Stimulated activated effector memory CD8-positive, alpha-beta T cell treated with anti-CD3 and anti-CD28 coated beads, Interleukin-12 subunit alpha, Interleukin-12 subunit beta, amount 100 ng/mL, for 72 hours (primary cell): ENCODE measurements around the gene IGSF22.

ENCODE experiments used
- ATAC-seq: fragments of 150-1000 bp; cut with Tn5 transposase; 2 replicates; pipeline ENCODE4 v1.10.0; 2021
- DNase-seq, 2 donors: peaks; one replicate each; pipeline ENCODE4 v3.0.0; 2021 to 2022; ENCODE audit warnings: low spot score in 2 of 2
- H3K27ac Mint-ChIP-seq: one replicate; pipeline ENCODE4 v1.8.0; 2022; ENCODE audit warnings: mild to moderate bottlenecking, mixed read lengths
- H3K36me3 Mint-ChIP-seq: one replicate; pipeline ENCODE4 v1.8.0; 2022; ENCODE audit warnings: mild to moderate bottlenecking, mixed read lengths
- H3K4me1 Mint-ChIP-seq: one replicate; pipeline ENCODE4 v1.8.0; 2022; ENCODE audit warnings: mixed read lengths
- H3K4me3 Mint-ChIP-seq: one replicate; pipeline ENCODE4 v1.8.0; 2022; ENCODE audit warnings: mild to moderate bottlenecking, mixed read lengths
- H3K9me3 Mint-ChIP-seq: one replicate; pipeline ENCODE4 v1.8.0; 2022; ENCODE audit warnings: mixed read lengths

The IGSF22 gene

DNA sequence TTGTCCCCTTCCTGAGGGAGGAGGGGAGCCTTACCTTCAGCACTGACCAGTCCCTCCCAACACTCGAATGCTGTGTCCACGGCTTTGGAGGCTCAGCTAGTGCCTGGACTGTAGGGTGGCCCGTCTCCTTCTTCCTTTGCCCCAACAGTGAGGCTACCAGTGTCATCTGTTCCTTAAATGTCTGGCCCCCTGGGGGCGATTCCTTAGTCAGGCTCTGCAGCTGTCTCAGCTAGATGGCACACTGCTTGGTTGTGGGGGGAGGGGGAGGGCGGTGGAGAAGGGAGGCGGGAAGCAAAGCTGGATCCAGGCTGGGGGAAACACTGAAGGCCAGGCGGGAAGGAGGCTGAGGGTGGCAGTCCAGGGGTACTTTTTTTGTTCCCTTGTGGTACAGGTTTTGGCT, at the start of gene IGSF22:
Gene IGSF22, minus strand, starts transcription at position 149 of the 400 bp plus-strand sequence. CDS start 1,952 bp downstream, outside the sequence.
- no peak for DNase-seq
- H3K4me3 Mint-ChIP-seq: no peak within 1 kb of the TSS
- H3K4me1 Mint-ChIP-seq: peaks cover 18% of the 10 kb centered on the region
- H3K27ac Mint-ChIP-seq: peak within 1 kb of the TSS; percentile 40
- ATAC-seq: no peak
- H3K36me3 Mint-ChIP-seq: no peaks in the 10 kb centered on the region
- H3K9me3 Mint-ChIP-seq: no peaks in the 10 kb centered on the region

DNA sequence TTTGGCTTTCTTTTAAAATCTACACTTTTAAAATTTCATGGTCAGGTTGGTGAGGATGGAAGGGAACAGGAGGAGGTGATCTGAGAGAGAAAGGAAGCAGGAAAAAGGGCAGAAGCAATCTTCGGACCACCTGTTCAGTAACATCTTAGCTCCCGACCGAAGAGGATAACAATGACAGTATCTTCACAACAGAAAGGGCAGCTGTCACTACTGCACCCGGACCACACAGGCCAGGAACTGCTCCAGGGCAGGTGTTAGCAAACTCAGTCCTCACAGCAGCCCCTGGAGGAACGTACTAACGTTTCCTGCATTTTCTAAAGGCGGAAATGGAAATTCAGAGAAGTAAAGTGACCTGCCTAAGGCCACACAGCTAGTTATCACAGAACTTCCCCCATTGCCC, 48.8 kb upstream of the IGSF22 start:
- Mint-ChIP-seq H3K27ac (no peak overlapping the region), H3K9me3 (peaks cover 3% of the 10 kb centered on the region), H3K4me3 (no peak overlapping the region), H3K4me1 (peaks cover 46% of the 10 kb centered on the region), H3K36me3 (no peaks in the 10 kb centered on the region)
- no peak for ATAC-seq
- no peak for DNase-seq

GRCh38 chr11:18773681-18774080, 47.7 kb upstream of the IGSF22 start:
- Mint-ChIP-seq H3K27ac (no peak overlapping the region), H3K9me3 (peaks cover under 1% of the 10 kb centered on the region), H3K4me1 (peaks cover 48% of the 10 kb centered on the region), H3K36me3 (no peaks in the 10 kb centered on the region), H3K4me3 (no peak overlapping the region)
- ATAC-seq: no peak
- no peak for DNase-seq

GRCh38 chr11:18773104-18773503, 47.1 kb upstream of the IGSF22 start:
- ATAC-seq (no peak), DNase-seq (no peak)
- Mint-ChIP-seq H3K27ac (peak overlapping the region; percentile 65), H3K4me1 (peaks cover 48% of the 10 kb centered on the region), H3K36me3 (no peaks in the 10 kb centered on the region), H3K4me3 (no peak overlapping the region), H3K9me3 (no peaks in the 10 kb centered on the region)

DNA sequence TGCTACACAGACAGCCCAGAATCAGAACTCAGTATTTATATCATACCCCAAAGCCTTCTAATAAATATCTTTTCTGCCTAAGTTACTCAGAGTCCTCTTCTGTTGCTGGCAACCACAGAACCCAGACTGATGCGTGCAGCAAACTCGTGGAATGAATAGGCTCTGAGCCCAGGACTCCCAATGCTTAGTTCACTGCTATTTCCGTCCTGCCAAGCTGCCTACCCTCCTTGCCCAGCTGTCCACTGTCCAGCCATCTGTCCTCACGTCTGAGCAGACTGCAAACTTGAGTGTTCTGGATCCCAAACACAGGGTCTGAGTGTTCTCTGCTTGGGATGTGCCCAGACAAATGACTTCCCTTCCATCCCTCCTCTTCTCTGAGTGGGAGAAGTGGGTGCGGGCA, 46.2 kb upstream of the IGSF22 start:
- peak overlapping the region; percentile 65 for H3K27ac Mint-ChIP-seq
- no peak for DNase-seq
- no peak overlapping the region for H3K4me3 Mint-ChIP-seq
- no peaks in the 10 kb centered on the region for H3K36me3 Mint-ChIP-seq
- no peaks in the 10 kb centered on the region for H3K9me3 Mint-ChIP-seq
- peak; percentile 24 for ATAC-seq
- H3K4me1 Mint-ChIP-seq: peaks cover 51% of the 10 kb centered on the region

DNA sequence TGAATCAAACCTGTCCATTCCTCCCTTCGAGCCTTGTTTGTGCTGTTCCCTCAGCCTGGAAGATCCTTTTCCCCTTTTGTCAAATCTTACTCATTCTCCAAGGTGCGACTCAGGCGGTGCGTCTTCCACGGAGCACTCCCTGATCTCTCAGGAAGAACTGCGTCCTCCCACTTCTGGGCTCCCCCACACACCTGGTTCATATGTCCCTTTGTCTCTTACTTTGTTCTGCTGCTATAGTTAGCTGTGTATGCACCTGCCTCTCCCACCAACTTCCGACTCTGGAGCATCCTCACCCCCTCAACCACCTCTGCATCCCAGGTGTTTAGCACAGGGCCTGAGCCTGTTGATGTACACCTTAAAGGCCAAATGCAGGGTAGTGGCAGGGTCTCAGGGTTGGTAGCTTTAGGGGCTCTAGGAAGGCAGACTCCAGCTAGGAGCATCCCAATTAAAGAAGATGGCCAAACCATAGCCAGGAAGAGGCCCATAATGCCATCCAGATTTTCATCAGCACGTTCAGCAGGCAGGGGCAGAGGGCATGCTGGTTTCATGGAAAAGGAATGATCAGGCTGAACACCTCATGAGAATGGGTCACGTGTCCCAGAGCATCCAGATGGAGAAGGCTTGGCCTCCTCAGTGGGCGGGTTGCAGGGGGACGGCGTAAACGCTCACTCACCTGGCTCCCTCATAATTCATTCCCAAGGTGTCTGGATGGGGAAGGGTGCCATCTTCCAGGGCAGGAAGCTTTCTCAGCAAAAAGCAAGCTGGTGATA, 45.5 kb upstream of the IGSF22 start:
- no peaks in the 10 kb centered on the region for H3K36me3 Mint-ChIP-seq
- no peak for ATAC-seq
- H3K4me1 Mint-ChIP-seq: peaks cover 51% of the 10 kb centered on the region
- no peak overlapping the region for H3K4me3 Mint-ChIP-seq
- H3K9me3 Mint-ChIP-seq: no peaks in the 10 kb centered on the region
- DNase-seq: no peak
- no peak overlapping the region for H3K27ac Mint-ChIP-seq

DNA sequence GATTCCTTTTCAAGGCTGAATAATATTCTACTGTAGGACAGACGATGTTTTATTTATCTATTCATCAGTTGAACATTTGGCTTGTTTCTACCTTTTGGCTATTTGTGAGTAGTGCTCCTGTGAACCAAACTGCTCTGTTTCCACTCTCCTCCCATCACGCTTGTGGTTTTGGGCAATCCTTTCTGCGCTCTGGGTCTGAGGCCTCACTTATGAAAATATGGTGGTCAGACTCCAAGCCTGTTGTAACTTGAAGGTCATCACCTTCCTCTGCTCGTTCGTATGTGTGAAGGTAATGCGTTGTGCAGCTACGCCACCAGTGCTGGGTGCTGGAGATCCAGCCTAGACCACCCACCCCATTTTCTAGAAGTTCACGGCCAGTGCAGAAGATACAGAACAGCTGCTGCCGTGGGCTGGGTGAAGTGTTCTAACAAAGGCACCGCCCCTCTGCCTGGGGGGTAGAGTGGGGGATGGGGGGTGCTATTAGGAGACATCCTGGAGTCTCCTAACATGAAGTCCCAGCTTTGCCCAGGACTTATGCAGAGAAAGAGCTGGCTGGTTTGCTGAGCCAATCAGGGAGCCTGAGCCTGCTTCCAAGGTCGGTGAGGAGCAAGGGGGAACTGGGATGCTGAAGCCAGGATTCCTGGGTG, 44.6 kb upstream of the IGSF22 start:
- no peak overlapping the region for H3K4me3 Mint-ChIP-seq
- ATAC-seq: no peak
- H3K36me3 Mint-ChIP-seq: no peaks in the 10 kb centered on the region
- H3K9me3 Mint-ChIP-seq: no peaks in the 10 kb centered on the region
- no peak for DNase-seq
- H3K27ac Mint-ChIP-seq: no peak overlapping the region
- H3K4me1 Mint-ChIP-seq: peaks cover 47% of the 10 kb centered on the region

DNA sequence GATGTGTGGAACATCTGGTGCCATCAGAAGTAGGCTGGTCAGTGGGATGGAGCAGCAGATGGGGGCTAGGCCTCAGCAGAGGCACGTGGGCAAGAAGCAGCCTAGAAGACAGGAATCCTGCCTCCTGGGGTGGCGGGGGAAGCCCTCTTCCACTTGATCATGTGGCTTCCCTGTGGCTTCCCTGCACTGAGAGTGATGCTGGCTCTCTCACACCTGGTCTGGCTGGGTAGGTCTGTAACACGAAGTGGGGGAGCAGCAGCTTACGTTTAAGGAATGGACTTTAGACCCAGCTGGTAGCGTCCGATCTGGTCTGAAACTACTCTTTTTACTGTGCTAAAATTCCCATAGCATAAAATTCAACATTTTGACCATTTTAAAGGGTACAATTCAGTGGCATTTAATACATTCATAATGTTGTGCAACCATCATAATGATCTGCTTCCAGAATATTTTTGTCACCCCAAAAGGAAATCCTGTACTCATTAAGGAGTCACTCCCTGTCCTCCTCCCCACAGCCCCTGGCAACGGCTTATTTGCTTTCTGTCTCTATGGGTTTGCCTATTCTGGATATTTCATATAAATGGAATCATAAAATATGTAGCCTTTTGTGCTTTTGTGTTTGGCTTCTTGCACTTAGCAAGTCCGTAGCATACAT, 43.9 kb upstream of the IGSF22 start:
- H3K9me3 Mint-ChIP-seq: no peaks in the 10 kb centered on the region
- H3K4me3 Mint-ChIP-seq: no peak overlapping the region
- no peak overlapping the region for H3K27ac Mint-ChIP-seq
- ATAC-seq (no peak), DNase-seq (no peak)
- peaks cover 47% of the 10 kb centered on the region for H3K4me1 Mint-ChIP-seq
- H3K36me3 Mint-ChIP-seq: no peaks in the 10 kb centered on the region

DNA sequence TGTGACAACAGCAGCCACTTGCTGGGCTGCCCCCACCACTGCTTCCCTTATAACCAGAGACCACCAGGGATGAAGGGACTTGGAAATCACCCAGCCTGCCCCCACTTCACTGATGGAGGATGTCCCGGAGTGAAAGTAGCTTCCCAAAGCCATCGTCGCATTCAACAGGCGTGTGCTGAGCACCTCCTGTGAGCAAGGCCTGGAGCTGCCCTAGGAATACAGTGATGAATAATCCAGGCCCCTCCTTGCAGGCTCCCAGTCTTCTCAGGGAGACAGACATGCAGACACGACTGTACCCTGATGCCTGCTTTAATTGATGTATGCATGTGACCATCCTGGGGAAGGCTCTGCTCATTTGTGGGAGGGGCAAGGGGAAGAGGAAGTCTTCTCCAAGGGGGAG, 43.0 kb upstream of the IGSF22 start:
- peaks cover 51% of the 10 kb centered on the region for H3K4me1 Mint-ChIP-seq
- H3K36me3 Mint-ChIP-seq: peaks cover 4% of the 10 kb centered on the region
- peak overlapping the region; percentile 74 for H3K27ac Mint-ChIP-seq
- H3K9me3 Mint-ChIP-seq: no peaks in the 10 kb centered on the region
- ATAC-seq: no peak
- no peak for DNase-seq
- H3K4me3 Mint-ChIP-seq: peak overlapping the region; percentile 41

GRCh38 chr11:18768472-18768901, 42.5 kb upstream of the IGSF22 start:
- H3K4me3 Mint-ChIP-seq: peak overlapping the region; percentile 41
- peaks cover 56% of the 10 kb centered on the region for H3K4me1 Mint-ChIP-seq
- peaks cover 4% of the 10 kb centered on the region for H3K36me3 Mint-ChIP-seq
- peak overlapping the region; percentile 74 for H3K27ac Mint-ChIP-seq
- H3K9me3 Mint-ChIP-seq: no peaks in the 10 kb centered on the region
- peak in 1 of 2 donors; percentile 56 for DNase-seq
- ATAC-seq: peak; percentile 85

GRCh38 chr11:18766015-18766414, 40.0 kb upstream of the IGSF22 start:
- no peaks in the 10 kb centered on the region for H3K9me3 Mint-ChIP-seq
- ATAC-seq (no peak), DNase-seq (no peak)
- H3K36me3 Mint-ChIP-seq: peaks cover 4% of the 10 kb centered on the region
- no peak overlapping the region for H3K27ac Mint-ChIP-seq
- no peak overlapping the region for H3K4me3 Mint-ChIP-seq
- peaks cover 45% of the 10 kb centered on the region for H3K4me1 Mint-ChIP-seq

- no peak overlapping the region for H3K27ac Mint-ChIP-seq
These were observed 39.6 kb upstream of the IGSF22 start for GRCh38 chr11:18765554-18765953.

DNA sequence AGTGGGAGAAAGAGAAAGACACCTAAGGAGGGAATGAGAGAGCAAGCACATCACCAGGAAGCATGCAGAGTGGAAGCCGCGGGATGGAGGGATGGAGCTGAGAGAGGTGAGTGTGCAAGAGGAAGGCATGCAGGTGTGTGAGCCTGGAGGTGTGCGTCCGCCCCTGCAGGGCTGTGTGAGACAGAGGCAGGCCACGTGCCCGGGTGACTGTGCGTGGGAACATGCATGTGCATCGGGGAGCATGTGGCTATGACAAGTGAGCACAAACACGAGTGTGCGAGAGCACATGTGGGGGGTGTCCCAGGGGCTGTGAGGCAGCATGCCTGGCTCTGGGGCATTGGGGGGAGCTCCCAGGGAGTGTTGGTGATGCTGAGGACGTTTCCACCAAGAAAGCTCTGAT, 35.8 kb upstream of the IGSF22 start:
- H3K27ac Mint-ChIP-seq: no peak overlapping the region
- DNase-seq (no peak), ATAC-seq (no peak)
- peaks cover 10% of the 10 kb centered on the region for H3K4me1 Mint-ChIP-seq
- peaks cover 4% of the 10 kb centered on the region for H3K36me3 Mint-ChIP-seq
- H3K4me3 Mint-ChIP-seq: no peak overlapping the region
- no peaks in the 10 kb centered on the region for H3K9me3 Mint-ChIP-seq

More at GRCh38 chr11:18765554-18765953, 39.6 kb upstream of the IGSF22 start:
- H3K9me3 Mint-ChIP-seq: no peaks in the 10 kb centered on the region
- peaks cover 4% of the 10 kb centered on the region for H3K36me3 Mint-ChIP-seq
- ATAC-seq: no peak
- peaks cover 44% of the 10 kb centered on the region for H3K4me1 Mint-ChIP-seq
- no peak for DNase-seq
- H3K4me3 Mint-ChIP-seq: no peak overlapping the region

GRCh38 chr11:18761144-18761543, 35.2 kb upstream of the IGSF22 start:
- no peak overlapping the region for H3K4me3 Mint-ChIP-seq
- peaks cover 4% of the 10 kb centered on the region for H3K36me3 Mint-ChIP-seq
- no peak overlapping the region for H3K27ac Mint-ChIP-seq
- DNase-seq: no peak
- no peaks in the 10 kb centered on the region for H3K9me3 Mint-ChIP-seq
- peaks cover 10% of the 10 kb centered on the region for H3K4me1 Mint-ChIP-seq
- ATAC-seq: no peak

DNA sequence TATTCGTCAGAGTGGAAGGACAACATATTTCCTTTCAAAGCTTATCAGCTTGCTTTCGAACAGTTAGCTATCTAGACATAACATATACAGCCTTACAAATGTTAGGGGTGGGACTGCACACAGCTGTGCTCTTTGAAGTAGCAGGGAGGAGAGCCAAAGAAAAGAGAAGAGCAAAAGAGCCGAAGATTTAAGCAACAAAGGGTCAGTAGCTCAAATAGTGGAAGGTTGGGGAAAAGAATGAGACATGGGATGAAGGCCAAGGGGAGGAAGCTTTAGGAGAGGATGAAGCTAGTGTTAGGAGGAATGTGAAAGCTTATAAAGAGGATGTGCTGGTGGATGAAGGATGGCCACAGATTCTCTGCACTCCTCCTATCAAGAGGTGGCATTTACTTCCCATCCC, 31.8 kb upstream of the IGSF22 start:
- ATAC-seq (no peak), DNase-seq (no peak)
- no peaks in the 10 kb centered on the region for H3K36me3 Mint-ChIP-seq
- H3K27ac Mint-ChIP-seq: no peak overlapping the region
- H3K4me3 Mint-ChIP-seq: no peak overlapping the region
- no peaks in the 10 kb centered on the region for H3K9me3 Mint-ChIP-seq
- peaks cover 6% of the 10 kb centered on the region for H3K4me1 Mint-ChIP-seq

- no peaks in the 10 kb centered on the region for H3K9me3 Mint-ChIP-seq
- ATAC-seq (no peak), DNase-seq (no peak)
- no peaks in the 10 kb centered on the region for H3K36me3 Mint-ChIP-seq
- no peak overlapping the region for H3K27ac Mint-ChIP-seq
- H3K4me3 Mint-ChIP-seq: no peak overlapping the region
- H3K4me1 Mint-ChIP-seq: peaks cover 6% of the 10 kb centered on the region
These were observed 30.9 kb upstream of the IGSF22 start for GRCh38 chr11:18756889-18757288.
